ENCODE data around the gene ADAM11.
A peak's percentile ranks its signal among the peaks of the same experiment; 100 is the strongest.

Gene ADAM11

DNA sequence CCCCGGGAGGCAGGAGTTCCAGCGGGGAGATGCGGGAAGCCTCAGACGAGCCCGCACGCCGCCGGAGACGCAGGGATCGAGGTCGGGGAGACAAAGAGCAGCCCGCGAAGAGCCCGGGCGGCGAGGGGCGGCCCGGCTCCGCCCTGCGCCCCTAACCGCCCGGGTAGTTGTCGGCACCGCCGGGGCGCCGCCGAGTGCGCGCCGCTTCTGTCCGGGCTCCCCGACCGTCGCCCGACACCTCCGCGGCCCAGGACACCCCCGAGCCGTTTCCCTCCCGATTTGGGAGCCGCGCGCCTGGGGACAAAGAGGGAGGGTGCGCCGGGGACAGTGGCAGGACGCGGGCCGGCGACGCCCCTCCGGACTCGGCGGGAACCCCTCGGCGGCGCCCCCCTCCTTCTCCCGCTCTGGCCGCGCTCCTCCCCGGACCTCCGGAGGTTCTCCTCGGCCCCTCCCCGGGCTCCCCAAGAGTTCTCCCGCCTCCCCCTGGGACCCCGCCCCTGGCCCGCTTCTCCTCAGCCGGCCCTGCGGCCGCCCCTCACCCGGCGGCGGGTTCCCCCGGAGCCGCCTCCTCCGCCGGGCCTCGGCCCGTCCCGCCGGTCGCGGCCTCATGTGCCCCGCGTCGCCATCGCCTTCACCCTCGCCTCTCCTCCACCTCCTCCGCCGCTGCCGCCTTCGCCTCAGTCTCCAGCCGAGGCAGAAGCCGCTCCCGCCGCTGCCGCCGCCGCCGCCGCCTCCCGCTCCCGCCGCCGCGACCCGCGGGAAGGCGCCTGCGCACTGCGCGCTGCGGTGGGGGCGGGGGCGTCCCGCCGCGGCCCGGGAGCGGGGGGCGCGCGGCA is 71.0 kb downstream of the ADAM11 start, which contains the start of gene GJC1:
GJC1 (minus strand) TSS at position 765 of the 836 bp plus-strand sequence. CDS start 24,470 bp downstream, outside the sequence.
- CTCF ChIA-PET = interaction anchor here (0.5 to 2.0 kb wide), 3 partner anchors 9 to 51 kb away, joined by 3 to 7 read pairs (median 4); no protein-coding TSS in a partner anchor
- TF ChIP-seq, protein P1, sequence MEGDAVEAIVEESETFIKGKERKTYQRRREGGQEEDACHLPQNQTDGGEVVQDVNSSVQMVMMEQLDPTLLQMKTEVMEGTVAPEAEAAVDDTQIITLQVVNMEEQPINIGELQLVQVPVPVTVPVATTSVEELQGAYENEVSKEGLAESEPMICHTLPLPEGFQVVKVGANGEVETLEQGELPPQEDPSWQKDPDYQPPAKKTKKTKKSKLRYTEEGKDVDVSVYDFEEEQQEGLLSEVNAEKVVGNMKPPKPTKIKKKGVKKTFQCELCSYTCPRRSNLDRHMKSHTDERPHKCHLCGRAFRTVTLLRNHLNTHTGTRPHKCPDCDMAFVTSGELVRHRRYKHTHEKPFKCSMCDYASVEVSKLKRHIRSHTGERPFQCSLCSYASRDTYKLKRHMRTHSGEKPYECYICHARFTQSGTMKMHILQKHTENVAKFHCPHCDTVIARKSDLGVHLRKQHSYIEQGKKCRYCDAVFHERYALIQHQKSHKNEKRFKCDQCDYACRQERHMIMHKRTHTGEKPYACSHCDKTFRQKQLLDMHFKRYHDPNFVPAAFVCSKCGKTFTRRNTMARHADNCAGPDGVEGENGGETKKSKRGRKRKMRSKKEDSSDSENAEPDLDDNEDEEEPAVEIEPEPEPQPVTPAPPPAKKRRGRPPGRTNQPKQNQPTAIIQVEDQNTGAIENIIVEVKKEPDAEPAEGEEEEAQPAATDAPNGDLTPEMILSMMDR (conservative IDR thresholded peaks at IDR 0.05; ENCODE audit: low read depth) = no peak
- POLR2A ChIA-PET (ENCODE audit: low non-redundant PET) = no interaction called here
- peak within 1 kb of the TSS; percentile 86 for H3K27ac ChIP-seq
- DNase-seq (ENCODE audit: low spot score) = peak; percentile 30

DNA sequence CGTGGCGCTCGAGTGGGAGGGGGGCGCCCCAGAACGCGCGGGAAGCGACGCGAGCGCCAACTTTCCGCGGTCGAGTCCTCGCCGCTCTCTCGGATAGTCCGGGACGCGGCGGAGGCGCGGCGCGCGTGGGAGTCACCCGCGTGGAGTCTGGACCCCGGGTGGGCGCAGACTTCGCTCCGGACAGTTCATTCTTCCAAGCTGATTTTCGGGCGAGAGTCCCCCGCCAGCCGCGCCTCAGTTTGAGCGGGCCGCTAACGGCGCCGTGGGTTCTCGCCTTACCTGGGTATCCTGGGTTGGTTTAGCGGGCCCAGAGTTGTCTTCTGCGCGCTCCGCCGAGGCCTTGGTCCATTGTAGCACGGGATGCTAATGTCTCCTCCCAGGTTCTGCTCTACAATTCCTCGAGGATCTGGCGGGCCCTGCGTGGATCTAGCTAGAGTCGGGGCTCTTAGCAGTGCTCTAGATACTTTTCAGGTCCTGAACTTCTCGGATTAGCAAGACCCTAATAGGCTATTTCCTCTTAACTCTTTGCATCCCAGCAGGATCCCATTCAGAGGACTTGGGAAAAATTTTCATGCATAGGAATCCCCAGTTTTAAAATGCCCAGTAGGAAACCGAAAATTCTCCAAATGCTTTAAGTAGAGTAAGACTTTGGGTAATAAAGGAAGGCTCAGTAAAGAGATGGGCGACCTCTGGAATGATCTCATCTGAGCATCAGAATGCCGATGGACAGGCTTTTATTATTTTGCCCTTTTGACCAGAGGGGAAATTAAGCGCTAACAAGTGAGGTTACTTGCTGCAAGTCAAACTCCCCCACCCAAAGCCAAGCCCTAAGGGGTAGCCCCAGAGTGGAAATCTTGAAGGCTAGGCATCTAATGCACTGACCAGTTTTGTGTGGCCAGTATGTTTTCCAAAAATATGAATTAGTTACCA is 71.8 kb downstream of the ADAM11 start:
- ChIA-PET CTCF (interaction anchor here (0.5 to 2.3 kb wide), 7 partner anchors 14 to 301 kb away, joined by 3 to 16 read pairs (median 4); partner anchors contain the start of gene PLCD3), POLR2A (ENCODE audit: low non-redundant PET) (no interaction called here)
- DNase-seq (ENCODE audit: low spot score) = peak; percentile 30
- peak overlapping the region; percentile 86 for H3K27ac ChIP-seq
- TF ChIP-seq, protein P1 (conservative IDR thresholded peaks at IDR 0.05; ENCODE audit: low read depth) = no peak

DNA sequence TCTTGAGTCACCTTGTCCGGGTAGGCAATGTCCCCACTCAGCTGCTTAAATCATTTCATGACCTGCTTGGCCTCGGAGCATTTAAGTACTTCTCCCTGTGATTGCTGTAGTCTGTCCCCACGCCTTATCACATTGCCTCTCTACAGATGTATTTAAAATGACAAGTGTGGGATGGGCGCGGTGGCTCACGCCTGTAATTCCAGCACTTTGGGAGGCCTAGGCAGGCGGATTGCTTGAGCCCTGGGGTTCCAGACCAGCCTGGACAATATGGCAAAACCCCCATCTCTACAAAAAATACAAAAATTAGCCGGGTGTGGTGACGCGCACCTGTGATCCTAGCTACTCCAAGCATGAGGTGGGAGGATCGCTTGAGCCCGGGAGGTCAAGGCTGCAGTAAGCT is 72.6 kb downstream of the ADAM11 start:
- ChIA-PET CTCF (interaction anchor here (0.6 to 2.3 kb wide), 4 partner anchors 52 to 301 kb away, joined by 3 to 16 read pairs (median 4); partner anchors contain the start of gene PLCD3), POLR2A (ENCODE audit: low non-redundant PET) (interaction anchor here (0.5 to 0.6 kb wide), 2 partner anchors 52 to 193 kb away, joined by 8 read pairs; no protein-coding TSS in a partner anchor)
- TF ChIP-seq, protein P1 (conservative IDR thresholded peaks at IDR 0.05; ENCODE audit: low read depth) = no peak
- no peak for DNase-seq (ENCODE audit: low spot score)
- H3K27ac ChIP-seq = no peak overlapping the region

All from RWPE1 (cell line).